ENCODE data around the gene RELN.

The RELN gene

GRCh38 chr7:103577059-103577458 is 412.4 kb downstream of the RELN start:
- no peak for DNase-seq (ENCODE audit: low spot score)

GRCh38 chr7:103576641-103577040 is 412.8 kb downstream of the RELN start:
- DNase-seq (ENCODE audit: low spot score): no peak
- no peak for FAIRE-seq

More at GRCh38 chr7:103577059-103577458, 412.4 kb downstream of the RELN start:
- no peak for FAIRE-seq

DNA sequence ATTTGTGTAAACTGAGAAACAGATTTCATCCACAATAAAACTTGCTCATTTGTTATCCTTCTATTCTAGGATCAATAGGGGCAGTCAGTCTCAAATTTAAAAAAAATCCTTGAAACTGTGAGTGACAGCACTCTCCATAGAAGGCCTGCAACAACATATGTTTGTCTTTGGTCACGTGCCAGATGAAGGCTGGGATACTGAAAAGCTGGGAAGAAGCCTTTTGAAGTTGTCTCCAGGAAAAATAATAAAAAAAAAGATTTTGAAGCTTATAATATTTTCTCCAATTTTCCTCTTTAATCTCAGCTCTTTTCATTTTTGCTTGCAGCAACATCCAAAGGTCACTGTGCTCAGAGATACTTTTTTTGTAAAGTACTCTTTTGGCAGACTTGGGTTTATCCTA is 414.9 kb downstream of the RELN start:
- no peak for FAIRE-seq
- no peak for DNase-seq (ENCODE audit: low spot score)

DNA sequence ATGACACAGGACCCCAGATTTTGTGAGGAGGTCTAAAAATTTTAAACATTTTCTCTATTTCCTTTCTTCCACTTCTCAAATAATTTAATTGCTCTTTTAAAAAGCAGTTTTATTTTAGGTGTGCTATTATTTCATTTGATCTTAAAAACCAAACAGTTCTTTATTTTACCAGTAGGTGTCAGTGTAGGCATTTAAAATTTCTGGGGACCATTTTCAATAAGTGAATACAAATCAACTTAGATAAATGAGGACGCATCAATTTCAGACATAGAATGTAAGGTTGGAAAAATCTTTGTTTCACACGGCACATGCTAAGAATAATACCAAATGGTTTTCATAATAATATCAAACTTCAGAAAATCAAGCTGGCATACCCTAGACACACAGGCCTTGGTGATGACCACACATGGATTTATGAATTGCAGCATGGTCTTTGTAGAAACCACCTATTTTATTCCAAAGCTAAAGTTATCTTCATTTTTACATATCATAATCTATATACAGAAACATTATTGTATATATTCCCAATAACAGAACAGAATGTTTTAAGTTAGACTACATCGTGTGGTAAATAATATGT is 415.9 kb downstream of the RELN start:
- FAIRE-seq (peak; percentile 91), DNase-seq (ENCODE audit: low spot score) (peak; percentile 46)

GRCh38 chr7:103571586-103571985 is 417.9 kb downstream of the RELN start:
- DNase-seq (ENCODE audit: low spot score) (no peak), FAIRE-seq (no peak)

GRCh38 chr7:103569621-103570305 is 419.7 kb downstream of the RELN start:
- FAIRE-seq: no peak
- DNase-seq (ENCODE audit: low spot score): no peak

- DNase-seq (ENCODE audit: low spot score): no peak
- FAIRE-seq: no peak
These were observed 425.0 kb downstream of the RELN start for GRCh38 chr7:103564416-103564815.

- DNase-seq (ENCODE audit: low spot score): no peak
- peak; percentile 38 for FAIRE-seq
These were observed 429.3 kb downstream of the RELN start for GRCh38 chr7:103560136-103560535.

GRCh38 chr7:103551016-103551415 is 438.4 kb downstream of the RELN start:
- peak; percentile 64 for FAIRE-seq
- DNase-seq (ENCODE audit: low spot score): peak; percentile 38

DNA sequence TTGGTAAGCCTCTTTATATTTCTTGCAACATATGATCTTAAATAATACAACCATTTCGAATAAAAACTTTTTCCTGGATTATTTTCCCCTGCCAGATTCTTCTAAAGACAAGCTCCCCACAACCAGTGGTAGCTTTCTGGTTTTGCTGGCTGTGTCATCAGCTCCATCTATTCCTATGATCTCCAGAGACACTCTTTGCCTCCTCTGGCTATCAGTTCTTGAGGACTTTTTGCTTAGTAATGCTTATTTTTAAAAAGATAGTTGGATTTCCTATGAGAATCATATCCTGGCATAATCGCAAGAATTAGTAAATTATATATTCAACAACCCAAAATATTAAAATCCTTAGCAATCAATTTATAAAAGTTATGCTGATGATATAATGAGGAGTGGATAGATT is 439.7 kb downstream of the RELN start:
- FAIRE-seq (no peak), DNase-seq (ENCODE audit: low spot score) (no peak)

DNA sequence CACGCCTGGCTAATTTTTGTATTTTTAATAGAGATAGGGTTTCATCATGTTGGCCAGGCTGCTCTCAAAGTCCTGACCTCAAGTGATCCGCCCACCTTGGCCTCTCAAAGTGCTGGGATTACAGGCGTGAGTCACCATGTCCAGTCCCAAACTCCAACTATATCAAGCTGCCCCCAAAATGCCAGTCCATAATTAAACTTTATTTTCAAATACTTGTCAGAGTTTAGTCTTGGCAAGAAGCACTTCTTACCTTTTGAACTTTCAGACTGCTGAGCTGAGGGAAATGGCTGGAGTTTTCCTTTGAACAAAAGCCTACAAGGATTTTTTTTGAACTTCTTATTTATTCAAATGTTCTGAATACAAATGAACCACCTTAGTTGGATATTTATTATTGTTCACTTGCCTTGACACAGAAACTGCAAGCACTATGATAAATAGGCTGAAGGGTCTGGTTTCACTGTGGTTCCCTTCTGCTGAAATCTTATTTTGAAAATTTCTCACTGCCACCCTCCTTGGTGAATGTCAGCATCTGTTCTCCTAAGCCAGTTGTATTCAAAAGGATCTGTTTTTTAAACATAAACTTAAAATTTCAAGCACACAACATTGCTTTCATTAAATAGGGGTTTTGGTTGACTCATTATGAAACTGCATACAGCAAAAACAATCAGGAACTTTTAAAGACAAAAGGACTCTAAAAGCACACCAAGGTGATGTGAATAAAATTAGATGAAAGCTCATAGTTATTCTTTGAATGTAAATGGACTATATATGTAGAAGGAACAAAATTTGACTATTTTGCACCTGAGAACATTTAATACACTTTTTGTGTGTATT is 441.8 kb downstream of the RELN start:
- no peak for FAIRE-seq

DNA sequence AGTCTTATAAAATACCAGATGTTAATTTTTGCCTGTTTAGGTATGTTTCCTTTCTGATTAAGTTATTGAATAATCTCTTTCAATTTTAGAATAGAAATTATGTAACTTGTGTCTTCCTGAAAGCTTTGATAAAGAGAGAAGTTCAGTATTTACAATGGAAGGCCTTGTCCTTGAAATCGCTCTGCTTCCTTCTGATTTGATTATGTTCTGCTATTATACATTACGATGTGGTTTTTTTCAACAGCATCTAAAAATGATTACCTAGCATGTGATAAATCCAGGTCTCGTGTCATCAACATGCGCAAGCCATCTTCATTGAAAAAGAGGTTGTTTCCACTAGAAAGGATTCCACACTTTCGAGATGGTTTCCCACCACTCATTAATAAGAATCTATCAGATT is 447.0 kb downstream of the RELN start:
- FAIRE-seq (no peak), DNase-seq (ENCODE audit: low spot score) (no peak)

More for the DNA sequence above, 441.8 kb downstream of the RELN start:
- DNase-seq (ENCODE audit: low spot score): no peak

DNA sequence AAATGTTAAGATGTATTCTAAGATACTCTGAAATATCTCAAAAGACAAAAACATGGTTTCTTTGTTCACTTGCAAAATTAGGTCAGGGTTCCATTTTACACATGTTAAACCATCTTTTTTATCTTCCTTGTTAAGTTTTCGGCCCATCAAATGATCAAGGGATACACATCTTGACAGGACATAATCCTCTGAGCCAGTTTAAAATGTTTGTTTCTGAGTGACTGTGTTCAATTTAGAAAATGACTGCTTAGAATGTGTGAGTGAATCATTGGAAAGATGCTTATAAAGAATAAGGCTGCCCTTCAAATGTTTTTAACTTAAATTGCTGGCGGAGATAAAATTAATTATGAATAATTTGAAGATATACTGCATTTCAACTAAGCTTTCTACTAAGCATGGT is 447.5 kb downstream of the RELN start:
- no peak for FAIRE-seq
- DNase-seq (ENCODE audit: low spot score): no peak

DNA sequence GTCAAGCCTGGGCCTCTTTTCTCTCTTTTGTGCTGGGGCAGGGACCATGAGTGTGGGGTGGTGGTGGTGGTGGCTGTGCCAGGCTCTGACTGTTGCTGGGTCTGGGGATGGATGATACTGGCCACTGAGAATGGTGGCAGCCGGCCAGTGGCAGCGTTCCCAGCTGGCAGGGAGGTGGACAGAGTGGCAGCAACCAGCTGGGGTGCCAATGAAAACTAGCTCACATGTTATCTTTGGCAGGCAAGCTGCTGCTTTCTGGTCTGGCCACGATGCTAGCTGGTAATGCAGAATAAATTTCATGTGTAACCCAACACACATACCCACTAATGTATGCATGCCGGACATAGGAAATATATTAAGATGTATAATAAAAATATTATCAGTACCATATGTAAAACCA is 448.4 kb downstream of the RELN start:
- no peak for FAIRE-seq
- no peak for DNase-seq (ENCODE audit: low spot score)

GRCh38 chr7:103540338-103540737 is 449.1 kb downstream of the RELN start:
- DNase-seq (ENCODE audit: low spot score) (no peak), FAIRE-seq (no peak)

- DNase-seq (ENCODE audit: low spot score) (no peak), FAIRE-seq (no peak)
These were observed 449.6 kb downstream of the RELN start for GRCh38 chr7:103539875-103540274.

DNA sequence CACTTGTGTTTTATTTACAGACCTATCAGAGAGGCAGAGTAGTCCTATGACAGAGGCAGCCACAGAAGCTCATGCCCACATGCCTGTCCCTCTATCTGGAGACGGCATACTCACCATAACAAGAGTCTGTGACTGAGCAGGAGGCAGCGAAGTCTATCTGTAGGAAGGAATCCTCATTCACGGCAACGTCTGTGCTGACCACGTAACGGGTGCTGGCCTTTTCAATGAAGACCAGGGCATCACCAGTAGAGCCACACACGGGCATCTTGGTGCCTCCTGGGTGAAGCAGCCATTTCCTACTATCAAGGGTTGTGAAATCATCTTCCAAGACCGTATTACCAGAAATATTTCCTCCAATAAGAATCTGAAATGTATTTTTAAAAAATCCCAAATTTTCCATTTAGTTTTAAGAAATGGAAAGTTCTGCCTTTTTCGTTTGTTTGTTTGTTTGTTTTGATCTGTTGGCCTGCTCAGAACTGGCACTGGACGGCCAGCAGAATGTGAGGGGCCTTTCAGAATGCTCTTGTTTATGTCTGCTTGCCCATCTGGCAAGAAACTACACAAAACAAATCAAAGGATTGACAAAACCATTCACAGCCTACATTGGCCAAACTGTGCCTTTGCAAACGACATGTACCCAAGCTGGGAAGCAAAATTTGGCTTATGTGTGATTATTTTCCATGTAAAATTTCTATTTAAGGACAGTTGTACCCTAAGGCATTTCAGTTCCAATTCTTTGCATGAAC is 450.3 kb downstream of the RELN start:
- no peak for FAIRE-seq
- DNase-seq (ENCODE audit: low spot score): no peak

GRCh38 chr7:103533761-103534160 is 455.7 kb downstream of the RELN start:
- FAIRE-seq: no peak
- no peak for DNase-seq (ENCODE audit: low spot score)

GRCh38 chr7:103532955-103533354 is 456.5 kb downstream of the RELN start:
- DNase-seq (ENCODE audit: low spot score) (no peak), FAIRE-seq (no peak)

DNA sequence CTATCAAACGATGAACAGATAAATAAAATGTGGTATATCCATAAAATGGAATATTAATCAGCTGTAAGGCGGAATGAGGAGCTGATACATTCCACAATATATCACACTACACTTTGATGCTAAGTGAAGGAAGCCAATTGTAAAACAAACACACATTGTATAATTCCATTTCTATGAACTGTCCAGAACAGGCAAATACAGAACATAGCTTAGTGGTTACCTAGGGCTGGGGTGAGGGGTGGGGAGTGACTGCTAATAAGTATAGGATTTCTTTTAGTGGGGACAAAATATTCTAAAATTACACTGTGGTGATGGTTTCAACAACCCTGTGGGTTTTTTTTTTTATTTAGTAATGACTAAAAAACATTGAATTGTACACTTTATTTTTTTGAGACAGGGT is 461.3 kb downstream of the RELN start:
- FAIRE-seq (no peak), DNase-seq (ENCODE audit: low spot score) (no peak)

DNA sequence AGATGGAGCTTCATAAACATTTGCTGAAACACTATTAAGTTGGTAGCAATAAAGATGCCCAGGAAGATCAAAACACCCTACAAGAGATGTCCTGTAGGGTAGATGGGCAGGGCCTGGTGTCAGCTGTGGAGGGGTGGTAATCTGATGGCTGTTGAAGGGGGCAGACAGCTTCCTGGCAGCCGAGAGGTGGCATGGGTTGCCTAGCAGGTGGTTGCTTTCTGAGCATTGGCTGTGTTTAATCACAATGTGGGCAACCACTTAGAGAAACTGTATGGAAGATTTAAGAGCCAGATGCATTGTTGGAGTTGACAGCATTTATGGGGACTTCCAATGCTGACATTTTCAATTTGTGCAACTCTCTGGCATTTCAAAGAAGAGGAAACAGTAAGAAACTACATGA is 463.5 kb downstream of the RELN start:
- DNase-seq (ENCODE audit: low spot score): no peak
- no peak for FAIRE-seq

Data from RCC 7860 (cell line).